Myometrial cell (primary cell): Measurements from ENCODE around the gene MAP1S. TPM values are rescaled to one million over a fixed set of nuclear protein-coding genes. Genes with fewer than 3 reads are reported as not detected.

ENCODE experiments used
- total RNA-seq: library from RNA; depleted of rRNA; stranded (reverse); fragments of >200 nt; gene quantifications from 2 replicates; pipeline ENCODE4 v1.2.3, GENCODE V29; 2015

The MAP1S gene
- total RNA-seq, result 23.2 and 60.5 TPM in 2 replicates

GRCh38 chr19:17718947-17719711 is at the start of gene MAP1S:
Gene MAP1S, plus strand, starts transcription at chr19:17719480. Its CDS starts 23 bp downstream, at chr19:17719503.

GRCh38 chr19:17687857-17688784 is 31.2 kb upstream of the MAP1S start, which contains the start of gene UNC13A:
Gene UNC13A, minus strand, starts transcription at chr19:17688354. Its CDS starts 155 bp downstream, at chr19:17688199.

GRCh38 chr19:17751103-17751911 is 32.0 kb downstream of the MAP1S start, which contains the start of gene FCHO1:
Gene FCHO1, plus strand, starts transcription at chr19:17751477. Its CDS starts 3,688 bp downstream, at chr19:17755165.

Other genes starting within 250 kb of the MAP1S start
- gene SLC27A1, start 249.0 kb upstream of the MAP1S start, total RNA-seq, result 10.1 and 12.2 TPM in 2 replicates
- gene PGLS, start 207.8 kb upstream of the MAP1S start, total RNA-seq, result 79.6 and 89.1 TPM in 2 replicates
- 208 TPM in 2 replicates for gene COLGALT1, start 163.8 kb upstream of the MAP1S start, total RNA-seq
- not detected in 2 replicates for gene UNC13A, start 31.1 kb upstream of the MAP1S start, total RNA-seq
- gene FCHO1, start 32.0 kb downstream of the MAP1S start, total RNA-seq, result 0.86 and 2.1 TPM in 2 replicates
- gene B3GNT3, start 75.7 kb downstream of the MAP1S start, total RNA-seq, result not detected in 2 replicates
- not detected in 2 replicates for gene INSL3, start 102.0 kb downstream of the MAP1S start, total RNA-seq
- 5.5 and 6.2 TPM in 2 replicates for gene JAK3, start 128.5 kb downstream of the MAP1S start, total RNA-seq
- gene RPL18A, start 140.4 kb downstream of the MAP1S start, total RNA-seq, result 1,276 and 1,475 TPM in 2 replicates
- gene SLC5A5, start 152.5 kb downstream of the MAP1S start, total RNA-seq, result not detected in 2 replicates
- gene CCDC124, start 213.5 kb downstream of the MAP1S start, total RNA-seq, result 103 and 111 TPM in 2 replicates
- not detected in 2 replicates for gene KCNN1, start 247.6 kb downstream of the MAP1S start, total RNA-seq